HG03558 (cell line): ENCODE results near the gene NOA1.
"Not testable (repeated sequence)": the region's sequence is repeated elsewhere in the genome, so short reads cannot be mapped to it uniquely, and the experiment has no call there.

Experiments used
- ATAC-seq: cut with Tn5 transposase; IDR thresholded peaks from one replicate; pipeline ENCODE4 v1.9.1; 2021; ENCODE audit warnings: moderate number of reproducible peaks; ENCODE audit not compliant: unreplicated experiment; ENCODE audit errors: extremely low read depth

NOA1 gene

DNA sequence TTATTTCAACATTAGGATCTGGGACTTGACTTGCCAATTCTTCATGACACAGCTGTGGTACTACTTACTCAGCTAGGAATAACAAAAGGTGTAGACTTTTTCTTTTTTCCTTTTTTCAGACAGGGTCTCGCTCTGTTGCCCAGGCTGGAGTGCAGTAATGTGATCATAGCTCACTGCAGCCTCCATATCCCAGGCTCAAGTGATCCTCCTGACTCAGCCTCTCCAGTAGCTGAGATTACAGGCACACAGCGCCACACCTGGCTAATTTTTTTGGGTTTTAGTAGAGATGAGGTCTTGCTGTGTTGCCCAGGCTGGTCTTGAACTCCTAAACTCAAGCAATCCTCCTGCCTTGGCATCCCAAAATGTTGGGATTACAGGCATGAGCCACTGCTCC lies 16.3 kb downstream of the NOA1 start:
- no peak for ATAC-seq

- no peak for ATAC-seq
These were observed 18.3 kb downstream of the NOA1 start for GRCh38 chr4:56959100-56959499.

DNA sequence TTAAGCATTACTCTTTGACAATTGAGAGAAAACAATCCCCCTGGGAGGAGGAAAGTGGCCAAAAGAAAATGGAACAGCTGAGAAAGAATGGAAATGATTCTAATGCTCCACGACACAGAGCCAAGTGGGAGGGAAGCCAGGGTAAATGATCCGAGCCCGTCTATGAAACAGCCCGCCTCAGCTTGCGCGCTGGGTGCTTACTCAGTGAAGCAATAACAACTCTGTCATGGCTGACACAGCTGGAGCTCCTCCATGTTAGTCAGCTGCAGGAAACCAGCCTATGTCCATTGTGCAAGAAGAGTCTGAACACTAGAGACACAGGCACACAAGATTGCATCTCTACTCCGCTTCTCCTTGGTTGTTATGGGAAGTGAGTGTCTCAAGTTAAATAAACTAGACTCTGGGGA lies 19.3 kb downstream of the NOA1 start:
- ATAC-seq, result no peak

GRCh38 chr4:56953680-56954520 lies 23.5 kb downstream of the NOA1 start:
- no peak for ATAC-seq

GRCh38 chr4:56941403-56941802 lies 36.0 kb downstream of the NOA1 start:
- ATAC-seq, result no peak

- no peak for ATAC-seq
These were observed 36.4 kb downstream of the NOA1 start for GRCh38 chr4:56940971-56941370.

DNA sequence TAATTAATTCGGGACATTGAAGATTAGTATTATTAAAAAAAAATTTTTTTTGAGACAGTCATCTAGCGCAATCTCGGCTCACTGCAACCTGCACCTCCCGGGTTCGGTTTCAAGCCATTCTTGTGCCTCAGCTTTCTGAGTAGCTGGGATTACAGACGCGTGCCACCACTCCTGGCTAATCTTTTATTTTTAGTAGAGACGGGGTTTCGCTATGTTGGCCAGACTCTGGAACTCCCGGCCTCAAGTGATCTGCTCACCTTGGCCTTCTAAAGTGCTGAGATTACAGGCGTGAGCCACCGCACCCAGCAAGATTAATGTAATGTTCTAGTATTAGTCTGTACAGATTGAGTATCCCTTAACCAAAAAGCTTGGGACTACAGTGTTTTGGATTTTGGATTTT lies 37.0 kb downstream of the NOA1 start:
- no peak for ATAC-seq

GRCh38 chr4:56939826-56940225 lies 37.6 kb downstream of the NOA1 start:
- not testable (repeated sequence) for ATAC-seq

GRCh38 chr4:56937262-56937661 lies 40.1 kb downstream of the NOA1 start:
- no peak for ATAC-seq

DNA sequence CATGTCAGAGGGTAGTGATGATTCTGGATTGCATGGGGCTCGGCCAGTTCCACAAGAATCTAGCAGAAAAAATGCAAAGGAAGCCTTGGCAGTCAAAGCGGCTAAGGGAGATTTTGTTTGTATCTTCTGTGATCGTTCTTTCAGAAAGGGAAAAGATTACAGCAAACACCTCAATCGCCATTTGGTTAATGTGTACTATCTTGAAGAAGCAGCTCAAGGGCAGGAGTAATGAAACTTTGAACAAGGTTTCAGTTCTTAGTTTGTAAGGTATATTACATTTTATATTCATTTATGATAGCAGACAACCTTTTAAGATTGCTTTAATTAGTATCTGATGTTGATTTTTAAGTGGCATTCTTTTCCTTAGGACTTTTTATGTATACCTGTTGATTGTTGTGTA lies 45.5 kb downstream of the NOA1 start:
- no peak for ATAC-seq

DNA sequence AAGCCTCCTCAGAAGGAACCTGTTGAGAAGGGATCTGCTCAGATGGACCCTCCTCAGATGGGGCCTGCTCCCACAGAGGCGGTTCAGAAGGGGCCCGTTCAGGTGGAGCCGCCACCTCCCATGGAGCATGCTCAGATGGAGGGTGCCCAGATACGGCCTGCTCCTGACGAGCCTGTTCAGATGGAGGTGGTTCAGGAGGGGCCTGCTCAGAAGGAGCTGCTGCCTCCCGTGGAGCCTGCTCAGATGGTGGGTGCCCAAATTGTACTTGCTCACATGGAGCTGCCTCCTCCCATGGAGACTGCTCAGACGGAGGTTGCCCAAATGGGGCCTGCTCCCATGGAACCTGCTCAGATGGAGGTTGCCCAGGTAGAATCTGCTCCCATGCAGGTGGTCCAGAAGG lies 46.8 kb downstream of the NOA1 start:
- ATAC-seq, result no peak

GRCh38 chr4:56927196-56927595 lies 50.2 kb downstream of the NOA1 start:
- ATAC-seq, result no peak

DNA sequence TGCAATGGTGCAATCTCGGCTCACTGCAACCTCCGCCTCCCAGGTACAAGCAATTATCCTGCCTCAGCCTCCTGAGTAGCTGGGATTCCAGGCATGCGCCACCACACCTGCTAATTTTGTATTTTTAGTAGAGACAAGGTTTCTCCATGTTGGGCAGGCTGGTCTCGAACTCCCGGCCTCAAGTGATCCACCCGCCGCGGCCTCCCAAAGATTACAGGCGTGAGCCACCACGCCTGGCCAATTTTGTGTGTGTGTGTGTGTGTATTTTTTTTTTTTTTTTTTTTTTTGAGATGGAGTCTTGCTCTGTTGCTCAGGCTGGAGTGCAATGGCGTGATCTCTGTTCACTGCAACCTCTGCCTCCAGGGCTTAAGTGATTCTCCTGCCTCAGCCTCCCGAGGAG lies 62.4 kb downstream of the NOA1 start:
- ATAC-seq, result not testable (repeated sequence)

DNA sequence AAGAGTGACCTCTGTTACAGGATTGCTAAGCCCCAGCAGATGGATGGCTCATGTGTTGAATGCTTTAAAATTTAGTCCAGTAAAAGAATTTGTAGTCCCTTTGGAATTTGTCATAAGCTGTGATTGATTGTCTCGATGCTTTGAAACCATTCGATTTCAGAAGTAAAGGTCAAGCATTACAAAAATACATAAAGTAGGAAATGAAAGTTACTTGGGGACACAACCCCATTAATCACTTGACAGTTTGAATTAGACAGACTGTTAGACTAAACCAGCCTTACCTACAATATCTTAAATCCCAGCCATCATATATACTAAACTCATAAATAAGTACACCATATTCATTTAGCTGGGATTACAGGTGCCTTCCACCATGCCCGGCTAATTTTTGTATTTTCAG lies 63.1 kb downstream of the NOA1 start:
- ATAC-seq, result no peak
